CD4-positive, alpha-beta T cell (primary cell): Measurements from ENCODE around the gene DHRS13. TPM values are rescaled to one million over a fixed set of nuclear protein-coding genes. Genes with fewer than 3 reads are reported as not detected.

Experiments used
- ATAC-seq: fragments of 200-7000 bp; cut with Tn5 transposase; one replicate; pipeline ENCODE4 v1.10.0; 2022; ENCODE audit warnings: mild to moderate bottlenecking; ENCODE audit not compliant: poor library complexity
- CTCF ChIA-PET: fragments of 350-600 bp; sonication (Branson Sonifier 250); formaldehyde crosslinking; loops from one replicate; lab custom pipeline; 2021; ENCODE audit warnings: antibody characterized with exemption, inconsistent platforms; lab: Charles Lee
- POLR2A ChIA-PET: fragments of 350-600 bp; sonication (Branson Sonifier 250); formaldehyde crosslinking; loops from one replicate; lab custom pipeline; 2021; ENCODE audit warnings: antibody characterized with exemption, inconsistent platforms; lab: Charles Lee
- DNase-seq, 14 experiments: peaks; one replicate each; pipeline ENCODE4 v3.0.0-alpha.2; 2013 to 2020; ENCODE audit warnings: mixed read lengths in 2 of 14
- H3K27ac ChIP-seq, 2 donors: one replicate each; pipeline versions ENCODE4 v1.5.1 to v1.7.0; 2013; ENCODE audit warnings: low read length in 2 of 2, low read depth in 1 of 2, mild to moderate bottlenecking in 1 of 2
- H3K27me3 ChIP-seq, 2 experiments: 1 replicate in 1 of 2; 2 replicates in 1 of 2; pipeline versions ENCODE4 v1.6.1 to v1.7.0; 2013; ENCODE audit warnings: low read length in 2 of 2, control low read depth in 1 of 2, mild to moderate bottlenecking in 1 of 2, moderate library complexity in 1 of 2; ENCODE audit not compliant: insufficient read depth in 2 of 2, control insufficient read depth in 1 of 2
- H3K36me3 ChIP-seq: one replicate; pipeline ENCODE4 v1.6.1; 2013; ENCODE audit warnings: low read length, control low read depth; ENCODE audit not compliant: insufficient read depth
- H3K4me1 ChIP-seq: one replicate; pipeline ENCODE4 v1.6.1; 2013; ENCODE audit warnings: low read length, control low read depth; ENCODE audit not compliant: insufficient read depth
- H3K4me3 ChIP-seq: one replicate; pipeline ENCODE4 v1.5.1; 2013; ENCODE audit warnings: mild to moderate bottlenecking, low read length, moderate library complexity
- H3K9me3 ChIP-seq, 2 experiments: 1 replicate in 1 of 2; 2 replicates in 1 of 2; pipeline versions ENCODE4 v1.6.1 to v1.7.0; 2013; ENCODE audit warnings: low read length in 2 of 2, mild to moderate bottlenecking in 2 of 2, control low read depth in 1 of 2, moderate library complexity in 1 of 2; ENCODE audit not compliant: control insufficient read depth in 1 of 2, insufficient read depth in 1 of 2
- H3K27ac Mint-ChIP-seq: one replicate; pipeline ENCODE4 v1.8.0; 2020; ENCODE audit warnings: mixed read lengths
- H3K27me3 Mint-ChIP-seq: one replicate; pipeline ENCODE4 v1.8.0; 2021; ENCODE audit warnings: mixed read lengths
- H3K36me3 Mint-ChIP-seq: one replicate; pipeline ENCODE4 v1.8.0; 2021; ENCODE audit warnings: low read depth, mixed read lengths
- H3K4me1 Mint-ChIP-seq: one replicate; pipeline ENCODE4 v1.8.0; 2021; ENCODE audit warnings: low read depth, mixed read lengths
- H3K4me3 Mint-ChIP-seq: one replicate; pipeline ENCODE4 v1.8.0; 2020; ENCODE audit warnings: mild to moderate bottlenecking, mixed read lengths
- H3K9me3 Mint-ChIP-seq: one replicate; pipeline ENCODE4 v1.8.0; 2020; ENCODE audit warnings: mixed read lengths
- CTCF ChIP-seq: fragments of 200-600 bp; IDR thresholded peaks from one replicate; pipeline ENCODE4 v1.8.0; 2022; ENCODE audit warnings: antibody characterized with exemption, mild to moderate bottlenecking
- intact Hi-C, 2 experiments: fragments of 100-400 bp; cut with DNase I in 1 of 2; cut with micrococcal nuclease in 1 of 2; formaldehyde crosslinking; loops; one replicate each; pipeline versions ENCODE4 v1.15.1 to v1.9.0; 2023 to 2025; cut with DNase I, micrococcal nuclease
- total RNA-seq, 174 experiments: library from RNA in 2 of 174; stranded (reverse) in 2 of 174; gene quantifications; one replicate each; pipeline ENCODE4 v1.2.3 and lab custom pipeline; 2021 to 2026

DHRS13 gene
- total RNA-seq, 2 experiments from 2014 or later, result 33.5 to 34.3 TPM

- no peaks in the 10 kb centered on the region for H3K27me3 Mint-ChIP-seq
- H3K4me1 Mint-ChIP-seq, result peaks cover 58% of the 10 kb centered on the region
- ChIA-PET CTCF (interaction anchor here (0.6 to 1.6 kb wide), 3 partner anchors 22 to 177 kb away, joined by 3 to 4 read pairs (median 3); partner anchors contain the start of gene DHRS13), POLR2A (interaction anchor here (0.9 to 8.4 kb wide), 3 partner anchors 11 to 21 kb away, joined by 3 to 150 read pairs (median 3); partner anchors contain the start of gene PHF12)
- peak overlapping the region; percentile 91 to 92 for H3K27ac ChIP-seq
- no peak overlapping the region for H3K4me3 Mint-ChIP-seq
- H3K4me3 ChIP-seq, result no peak overlapping the region
- peak overlapping the region; percentile 98 for H3K27ac Mint-ChIP-seq
- intact Hi-C loops, result loop anchor here in 1 of 2 experiments (5.0 kb wide), 1 partner anchor 201 kb away; the partner anchor contains the start of genes NEK8 and TLCD1
- DNase-seq (peak in 5 of 14 experiments; percentile 9 to 69 (median 46)), ATAC-seq (no peak)
- H3K9me3 ChIP-seq, result no peaks in the 10 kb centered on the region
- H3K36me3 ChIP-seq, result peaks cover 32% of the 10 kb centered on the region
- H3K27me3 ChIP-seq, result no peaks in the 10 kb centered on the region
- H3K9me3 Mint-ChIP-seq, result no peaks in the 10 kb centered on the region
- peaks cover 62% of the 10 kb centered on the region for H3K4me1 ChIP-seq
- TF ChIP-seq CTCF, result no peak
- peaks cover 80% of the 10 kb centered on the region for H3K36me3 Mint-ChIP-seq
These were observed 25.2 kb upstream of the DHRS13 start for GRCh38 chr17:28928061-28928460.

GRCh38 chr17:28926786-28927185 is 23.9 kb upstream of the DHRS13 start:
- TF ChIP-seq CTCF, result no peak
- H3K27ac ChIP-seq, result peak overlapping the region; percentile 91 to 92
- peak overlapping the region; percentile 6 for H3K4me3 Mint-ChIP-seq
- no peaks in the 10 kb centered on the region for H3K27me3 ChIP-seq
- intact Hi-C loops, result loop anchor here (1.0 to 5.0 kb wide), 2 partner anchors 23 to 199 kb away; partner anchors contain the start of genes NEK8 (in 1 of the 2) and TLCD1 (in 1 of the 2)
- H3K9me3 ChIP-seq, result no peaks in the 10 kb centered on the region
- DNase-seq, result no peak
- ChIA-PET POLR2A (interaction anchor here (0.6 to 8.4 kb wide), 9 partner anchors 9 to 607 kb away, joined by 3 to 150 read pairs (median 7); partner anchors contain the start of genes DHRS13, FLOT2, NEK8 and PHF12), CTCF (interaction anchor here (1.5 to 3.3 kb wide), 6 partner anchors 10 to 200 kb away, joined by 4 to 20 read pairs (median 12); partner anchors contain the start of gene DHRS13)
- H3K27me3 Mint-ChIP-seq, result no peaks in the 10 kb centered on the region
- H3K9me3 Mint-ChIP-seq, result no peaks in the 10 kb centered on the region
- peaks cover 52% of the 10 kb centered on the region for H3K4me1 ChIP-seq
- peaks cover 44% of the 10 kb centered on the region for H3K36me3 ChIP-seq
- no peak for ATAC-seq
- peak overlapping the region; percentile 98 for H3K27ac Mint-ChIP-seq
- H3K36me3 Mint-ChIP-seq, result peaks cover 79% of the 10 kb centered on the region
- H3K4me3 ChIP-seq, result no peak overlapping the region
- peaks cover 61% of the 10 kb centered on the region for H3K4me1 Mint-ChIP-seq

GRCh38 chr17:28926366-28926765 is 23.5 kb upstream of the DHRS13 start:
- DNase-seq, result no peak
- H3K9me3 ChIP-seq, result no peaks in the 10 kb centered on the region
- intact Hi-C loops, result loop anchor here (1.0 to 5.0 kb wide), 2 partner anchors 23 to 199 kb away; partner anchors contain the start of genes NEK8 (in 1 of the 2) and TLCD1 (in 1 of the 2)
- TF ChIP-seq CTCF, result no peak
- H3K27me3 ChIP-seq, result no peaks in the 10 kb centered on the region
- peaks cover 49% of the 10 kb centered on the region for H3K36me3 ChIP-seq
- peaks cover 52% of the 10 kb centered on the region for H3K4me1 ChIP-seq
- Mint-ChIP-seq H3K4me3 (peak overlapping the region; percentile 43), H3K9me3 (no peaks in the 10 kb centered on the region), H3K36me3 (peaks cover 81% of the 10 kb centered on the region), H3K27ac (peak overlapping the region; percentile 98), H3K27me3 (no peaks in the 10 kb centered on the region), H3K4me1 (peaks cover 65% of the 10 kb centered on the region)
- peak; percentile 21 for ATAC-seq
- ChIA-PET CTCF (interaction anchor here (1.5 to 3.3 kb wide), 6 partner anchors 10 to 199 kb away, joined by 4 to 20 read pairs (median 12); partner anchors contain the start of gene DHRS13), POLR2A (interaction anchor here (0.6 to 8.4 kb wide), 11 partner anchors 9 to 607 kb away, joined by 3 to 150 read pairs (median 7); partner anchors contain the start of genes DHRS13, FLOT2, NEK8 and PHF12)
- H3K4me3 ChIP-seq, result no peak overlapping the region
- peak overlapping the region; percentile 91 to 92 for H3K27ac ChIP-seq
